HG02763 (cell line): ENCODE measurements around the gene TEX35.

Experiments
- ATAC-seq: cut with Tn5 transposase; IDR thresholded peaks from one replicate; pipeline ENCODE4 v1.9.1; 2021; ENCODE audit warnings: mild to moderate bottlenecking, moderate library complexity; ENCODE audit not compliant: unreplicated experiment

The TEX35 gene

GRCh38 chr1:178571807-178572206 is 58.9 kb downstream of the TEX35 start:
- ATAC-seq = no peak
